Neutrophil (primary cell): ENCODE measurements around the gene ARMC3.
"Not testable (repeated sequence)": the region's sequence is repeated elsewhere in the genome, so short reads cannot be mapped to it uniquely, and the experiment has no call there.

Source experiments
- H3K27ac ChIP-seq: fragments of 200-600 bp; sonication (generic); 2 replicates; pipeline ENCODE4 v1.5.1; 2016; ENCODE audit warnings: mild to moderate bottlenecking, moderate library complexity
- H3K27me3 ChIP-seq: fragments of 200-600 bp; sonication (generic); 2 replicates; pipeline ENCODE4 v1.6.0; 2016; ENCODE audit warnings: mild to moderate bottlenecking
- H3K36me3 ChIP-seq: fragments of 200-600 bp; sonication (generic); 2 replicates; pipeline ENCODE4 v1.5.1; 2017
- H3K4me1 ChIP-seq, 2 experiments: fragments of 200-600 bp in 1 of 2; sonication (generic) in 1 of 2; 1 replicate in 1 of 2; 2 replicates in 1 of 2; pipeline versions ENCODE4 v1.5.1 to v1.6.1; 2013 to 2016; ENCODE audit warnings: low read depth in 1 of 2, low read length in 1 of 2, mild to moderate bottlenecking in 1 of 2, moderate library complexity in 1 of 2; ENCODE audit not compliant: control insufficient read depth in 1 of 2, insufficient read depth in 1 of 2
- H3K4me3 ChIP-seq, 2 experiments: fragments of 200-600 bp in 1 of 2; sonication (generic) in 1 of 2; 1 replicate in 1 of 2; 2 replicates in 1 of 2; pipeline ENCODE4 v1.5.1; 2013 to 2016; ENCODE audit warnings: low read depth in 1 of 2, low read length in 1 of 2, mild to moderate bottlenecking in 1 of 2, moderate library complexity in 1 of 2
- H3K9me3 ChIP-seq: fragments of 200-600 bp; sonication (generic); 2 replicates; pipeline ENCODE4 v1.5.1; 2016
- TF ChIP-seq, protein P1 (sequence below): fragments of 200-600 bp; sonication (generic); IDR thresholded peaks from 2 replicates; pipeline ENCODE4 v1.5.1; 2016; ENCODE audit warnings: antibody characterized with exemption

The ARMC3 gene

GRCh38 chr10:23056186-23056579 is 128.3 kb downstream of the ARMC3 start:
- H3K27ac ChIP-seq = no peak overlapping the region
- H3K9me3 ChIP-seq = no peaks in the 10 kb centered on the region
- no peak overlapping the region for H3K4me3 ChIP-seq
- TF ChIP-seq, protein P1, sequence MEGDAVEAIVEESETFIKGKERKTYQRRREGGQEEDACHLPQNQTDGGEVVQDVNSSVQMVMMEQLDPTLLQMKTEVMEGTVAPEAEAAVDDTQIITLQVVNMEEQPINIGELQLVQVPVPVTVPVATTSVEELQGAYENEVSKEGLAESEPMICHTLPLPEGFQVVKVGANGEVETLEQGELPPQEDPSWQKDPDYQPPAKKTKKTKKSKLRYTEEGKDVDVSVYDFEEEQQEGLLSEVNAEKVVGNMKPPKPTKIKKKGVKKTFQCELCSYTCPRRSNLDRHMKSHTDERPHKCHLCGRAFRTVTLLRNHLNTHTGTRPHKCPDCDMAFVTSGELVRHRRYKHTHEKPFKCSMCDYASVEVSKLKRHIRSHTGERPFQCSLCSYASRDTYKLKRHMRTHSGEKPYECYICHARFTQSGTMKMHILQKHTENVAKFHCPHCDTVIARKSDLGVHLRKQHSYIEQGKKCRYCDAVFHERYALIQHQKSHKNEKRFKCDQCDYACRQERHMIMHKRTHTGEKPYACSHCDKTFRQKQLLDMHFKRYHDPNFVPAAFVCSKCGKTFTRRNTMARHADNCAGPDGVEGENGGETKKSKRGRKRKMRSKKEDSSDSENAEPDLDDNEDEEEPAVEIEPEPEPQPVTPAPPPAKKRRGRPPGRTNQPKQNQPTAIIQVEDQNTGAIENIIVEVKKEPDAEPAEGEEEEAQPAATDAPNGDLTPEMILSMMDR = no peak
- peaks cover 4% of the 10 kb centered on the region for H3K27me3 ChIP-seq
- no peaks in the 10 kb centered on the region for H3K4me1 ChIP-seq
- H3K36me3 ChIP-seq = no peaks in the 10 kb centered on the region

DNA sequence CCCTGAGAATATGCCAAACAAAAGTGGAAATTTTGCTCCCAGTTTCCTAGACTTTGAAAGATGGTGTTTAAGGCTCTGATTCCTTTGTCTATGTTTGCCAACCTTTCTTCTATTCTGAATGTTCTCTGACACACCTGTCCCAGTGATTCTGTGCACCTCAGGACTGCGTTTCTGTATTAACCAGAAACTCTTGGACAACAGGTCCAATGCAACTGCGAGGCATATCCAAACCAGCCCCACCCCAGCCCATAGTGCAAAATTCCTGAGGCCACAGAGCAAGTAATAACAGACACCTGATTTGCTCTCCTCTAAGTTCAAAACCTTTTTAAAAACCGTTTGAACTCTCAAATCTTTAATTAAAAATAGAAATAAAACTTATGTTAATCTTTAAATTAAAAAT is 130.5 kb downstream of the ARMC3 start:
- no peak overlapping the region for H3K4me3 ChIP-seq
- no peaks in the 10 kb centered on the region for H3K4me1 ChIP-seq
- H3K36me3 ChIP-seq = no peaks in the 10 kb centered on the region
- peaks cover 9% of the 10 kb centered on the region for H3K27me3 ChIP-seq
- TF ChIP-seq, protein P1 = no peak
- H3K27ac ChIP-seq = no peak overlapping the region
- no peaks in the 10 kb centered on the region for H3K9me3 ChIP-seq

DNA sequence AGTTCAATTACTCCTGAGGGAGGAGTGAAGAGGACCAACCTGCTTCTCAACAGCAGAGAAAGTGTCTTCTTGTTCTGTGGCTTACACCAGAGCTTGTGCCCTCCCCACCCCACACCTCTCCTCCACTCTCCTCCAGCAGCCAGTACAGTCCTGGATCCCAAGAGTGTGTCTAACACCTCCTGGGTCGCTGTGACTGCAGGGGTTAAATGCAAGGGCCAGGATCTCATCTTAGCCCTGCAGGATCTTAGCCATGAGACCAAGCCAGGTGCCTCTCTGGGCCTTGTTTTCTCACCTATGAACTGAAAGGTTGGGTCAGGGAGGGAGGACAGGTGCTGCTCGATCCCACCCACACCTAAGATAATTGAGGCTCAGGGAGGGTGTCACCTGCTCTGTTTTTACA is 133.1 kb downstream of the ARMC3 start:
- Histone ChIP-seq H3K4me3 (no peak overlapping the region), H3K27ac (no peak overlapping the region), H3K4me1 (no peaks in the 10 kb centered on the region), H3K36me3 (no peaks in the 10 kb centered on the region), H3K27me3 (peaks cover 9% of the 10 kb centered on the region), H3K9me3 (no peaks in the 10 kb centered on the region)
- TF ChIP-seq, protein P1 = no peak

GRCh38 chr10:23063045-23063972 is 135.5 kb downstream of the ARMC3 start:
- Histone ChIP-seq H3K4me3 (no peak overlapping the region), H3K9me3 (no peaks in the 10 kb centered on the region)
- TF ChIP-seq, protein P1 = no peak

GRCh38 chr10:23063973-23064812 is 136.3 kb downstream of the ARMC3 start:
- Histone ChIP-seq H3K9me3 (no peaks in the 10 kb centered on the region), H3K36me3 (no peaks in the 10 kb centered on the region), H3K27ac (no peak overlapping the region), H3K4me1 (no peaks in the 10 kb centered on the region), H3K4me3 (no peak overlapping the region), H3K27me3 (peaks cover 9% of the 10 kb centered on the region)
- TF ChIP-seq, protein P1 = no peak

More at GRCh38 chr10:23063045-23063972, 135.5 kb downstream of the ARMC3 start:
- Histone ChIP-seq H3K36me3 (no peaks in the 10 kb centered on the region), H3K27me3 (peaks cover 9% of the 10 kb centered on the region), H3K4me1 (no peaks in the 10 kb centered on the region), H3K27ac (no peak overlapping the region)

DNA sequence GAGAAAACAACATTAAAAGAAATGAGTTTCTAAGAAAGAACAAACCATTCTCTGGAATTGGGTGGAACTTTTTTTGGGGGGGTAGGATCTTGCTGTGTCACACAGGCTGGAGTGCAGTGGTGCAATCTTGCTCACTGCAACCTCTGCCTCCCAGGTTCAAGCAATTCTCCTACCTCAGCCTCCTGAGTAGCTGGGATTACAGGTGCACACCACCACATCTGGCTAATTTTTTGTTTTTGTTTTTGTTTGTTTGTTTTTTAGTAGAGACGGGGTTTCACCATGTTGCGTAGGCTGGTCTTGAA is 136.9 kb downstream of the ARMC3 start:
- H3K36me3 ChIP-seq, H3K4me3 ChIP-seq, H3K27me3 ChIP-seq, H3K27ac ChIP-seq, H3K4me1 ChIP-seq, H3K9me3 ChIP-seq: not testable (repeated sequence)
